HEK293 (cell line): ENCODE measurements around the gene CPT1A.

Experiments
- CTCF ChIA-PET: fragments of 350-600 bp; formaldehyde crosslinking; extraction: SDS; loops from one replicate; lab custom pipeline; 2021; ENCODE audit warnings: antibody characterized with exemption; lab: Yijun Ruan, JAX
- POLR2A ChIA-PET: fragments of 300-600 bp; formaldehyde crosslinking; extraction: SDS; loops from one replicate; lab custom pipeline; 2020; ENCODE audit warnings: antibody characterized with exemption, inconsistent platforms; lab: Yijun Ruan, JAX
- H3K27ac ChIP-seq: fragments of 200-500 bp; sonication (Bioruptor generic); 2 replicates; pipeline ENCODE4 v1.5.1; 2014; ENCODE audit warnings: low read depth, low read length, control low read depth, inconsistent platforms; ENCODE audit errors: extremely low read depth
- H3K36me3 ChIP-seq, 2 experiments: fragments of 200-500 bp in 1 of 2; sonication (Bioruptor generic) in 1 of 2; 1 replicate in 1 of 2; 2 replicates in 1 of 2; pipeline ENCODE4 v1.5.1; 2014 to 2017; ENCODE audit warnings: inconsistent platforms in 2 of 2, low read length in 2 of 2; ENCODE audit not compliant: control insufficient read depth in 2 of 2, insufficient read depth in 1 of 2
- H3K4me1 ChIP-seq: fragments of 200-500 bp; sonication (Bioruptor generic); 2 replicates; pipeline ENCODE4 v1.5.1; 2014; ENCODE audit warnings: mild to moderate bottlenecking, low read length, inconsistent platforms; ENCODE audit not compliant: control insufficient read depth, insufficient read depth
- H3K4me3 ChIP-seq: 2 replicates; pipeline ENCODE4 v1.5.1; 2011; ENCODE audit warnings: low read depth, mild to moderate bottlenecking, control low read depth, low read length, moderate library complexity
- H3K9me3 ChIP-seq: fragments of 200-500 bp; sonication (Bioruptor generic); 2 replicates; pipeline ENCODE4 v1.5.1; 2014; ENCODE audit warnings: low read depth, low read length, inconsistent platforms; ENCODE audit not compliant: control insufficient read depth, insufficient read depth
- BCL6B ChIP-seq: fragments of 450-650 bp; formaldehyde crosslinking; IDR thresholded peaks from 2 replicates; pipeline ENCODE4 v1.5.1; 2017; ENCODE audit warnings: missing biosample characterization, missing genetic modification characterization
- FEZF1 ChIP-seq: fragments of 450-650 bp; formaldehyde crosslinking; IDR thresholded peaks from 2 replicates; pipeline ENCODE4 v1.5.1; 2016; ENCODE audit warnings: missing biosample characterization, missing genetic modification characterization
- GFI1B ChIP-seq: fragments of 450-650 bp; formaldehyde crosslinking; IDR thresholded peaks from 2 replicates; pipeline ENCODE4 v1.5.1; 2016; ENCODE audit warnings: missing biosample characterization, missing genetic modification characterization
- GLI2 ChIP-seq: fragments of 450-650 bp; formaldehyde crosslinking; IDR thresholded peaks from 2 replicates; pipeline ENCODE4; 2017; ENCODE audit warnings: missing biosample characterization, missing genetic modification characterization, low read depth, borderline replicate concordance
- GLIS1 ChIP-seq: fragments of 450-650 bp; formaldehyde crosslinking; IDR thresholded peaks from 2 replicates; pipeline ENCODE4 v1.5.1; 2016; ENCODE audit warnings: missing biosample characterization, missing genetic modification characterization
- IKZF3 ChIP-seq: fragments of 450-650 bp; IDR thresholded peaks from 2 replicates; pipeline ENCODE4 v1.5.0; 2018; ENCODE audit warnings: missing biosample characterization, mild to moderate bottlenecking, missing genetic modification characterization, moderate library complexity
- SETDB1 ChIP-seq: IDR thresholded peaks from one replicate; pipeline ENCODE4 v1.6.1; 2017; ENCODE audit warnings: mild to moderate bottlenecking, low read length, moderate library complexity, mixed read lengths; ENCODE audit not compliant: insufficient read length
- ZBTB11 ChIP-seq: fragments of 450-650 bp; formaldehyde crosslinking; conservative IDR thresholded peaks from 2 replicates; pipeline ENCODE4 v1.5.1; 2016; ENCODE audit warnings: low read depth, missing biosample characterization, missing genetic modification characterization
- ZBTB21 ChIP-seq: fragments of 450-650 bp; formaldehyde crosslinking; IDR thresholded peaks from 2 replicates; pipeline ENCODE4 v1.5.1; 2017; ENCODE audit warnings: missing biosample characterization, missing genetic modification characterization
- ZBTB7A ChIP-seq: fragments of 450-650 bp; formaldehyde crosslinking; IDR thresholded peaks from 2 replicates; pipeline ENCODE4 v1.5.1; 2016; ENCODE audit warnings: low read depth, missing biosample characterization, missing genetic modification characterization
- ZFP3 ChIP-seq: fragments of 450-650 bp; formaldehyde crosslinking; IDR thresholded peaks from 2 replicates; pipeline ENCODE4 v1.5.1; 2016; ENCODE audit warnings: low read depth, missing biosample characterization, missing genetic modification characterization
- ZNF114 ChIP-seq: fragments of 450-650 bp; formaldehyde crosslinking; IDR thresholded peaks from 2 replicates; pipeline ENCODE4 v1.5.0; 2017; ENCODE audit warnings: missing biosample characterization, missing genetic modification characterization
- ZNF138 ChIP-seq: fragments of 450-650 bp; formaldehyde crosslinking; IDR thresholded peaks from 2 replicates; pipeline ENCODE4 v1.5.1; 2016; ENCODE audit warnings: missing biosample characterization, missing genetic modification characterization, borderline replicate concordance
- ZNF155 ChIP-seq: fragments of 450-650 bp; formaldehyde crosslinking; IDR thresholded peaks from 2 replicates; pipeline ENCODE4 v1.5.1; 2016; ENCODE audit warnings: missing biosample characterization, missing genetic modification characterization
- ZNF184 ChIP-seq: fragments of 450-650 bp; IDR thresholded peaks from 2 replicates; pipeline ENCODE4 v1.5.1; 2018; ENCODE audit warnings: missing biosample characterization, mild to moderate bottlenecking, missing genetic modification characterization
- ZNF2 ChIP-seq: fragments of 450-650 bp; formaldehyde crosslinking; IDR thresholded peaks from 2 replicates; pipeline ENCODE4 v1.5.1; 2016; ENCODE audit warnings: missing biosample characterization, missing genetic modification characterization
- ZNF214 ChIP-seq: fragments of 450-650 bp; formaldehyde crosslinking; IDR thresholded peaks from 2 replicates; pipeline ENCODE4 v1.5.1; 2017; ENCODE audit warnings: missing biosample characterization, mild to moderate bottlenecking, missing genetic modification characterization, borderline replicate concordance
- ZNF24 ChIP-seq: fragments of 450-650 bp; formaldehyde crosslinking; IDR thresholded peaks from 2 replicates; pipeline ENCODE4 v1.5.1; 2016; ENCODE audit warnings: missing biosample characterization, missing genetic modification characterization
- ZNF350 ChIP-seq: fragments of 450-650 bp; formaldehyde crosslinking; IDR thresholded peaks from 2 replicates; pipeline ENCODE4 v1.5.0; 2017; ENCODE audit warnings: missing biosample characterization, mild to moderate bottlenecking, missing genetic modification characterization
- ZNF416 ChIP-seq: fragments of 450-650 bp; formaldehyde crosslinking; IDR thresholded peaks from 2 replicates; pipeline ENCODE4 v1.5.1; 2016; ENCODE audit warnings: missing biosample characterization, missing genetic modification characterization
- ZNF423 ChIP-seq: fragments of 450-650 bp; formaldehyde crosslinking; IDR thresholded peaks from 2 replicates; pipeline ENCODE4 v1.5.1; 2016; ENCODE audit warnings: missing biosample characterization, missing genetic modification characterization
- ZNF501 ChIP-seq: fragments of 450-650 bp; formaldehyde crosslinking; IDR thresholded peaks from 2 replicates; pipeline ENCODE4 v1.5.1; 2016; ENCODE audit warnings: missing biosample characterization, missing genetic modification characterization
- ZNF530 ChIP-seq: fragments of 450-650 bp; formaldehyde crosslinking; IDR thresholded peaks from 2 replicates; pipeline ENCODE4 v1.5.1; 2016; ENCODE audit warnings: low read depth, missing biosample characterization, missing genetic modification characterization
- ZNF544 ChIP-seq: fragments of 450-650 bp; formaldehyde crosslinking; IDR thresholded peaks from 2 replicates; pipeline ENCODE4 v1.5.0; 2017; ENCODE audit warnings: missing biosample characterization, missing genetic modification characterization
- ZNF549 ChIP-seq: fragments of 450-650 bp; IDR thresholded peaks from 2 replicates; pipeline ENCODE4 v1.5.1; 2018; ENCODE audit warnings: missing biosample characterization, missing genetic modification characterization, mild to moderate bottlenecking, inconsistent platforms, moderate library complexity
- ZNF555 ChIP-seq: fragments of 450-650 bp; formaldehyde crosslinking; conservative IDR thresholded peaks from 2 replicates; pipeline ENCODE4 v1.5.1; 2017; ENCODE audit warnings: missing biosample characterization, mild to moderate bottlenecking, missing genetic modification characterization, inconsistent platforms
- ZNF558 ChIP-seq: fragments of 450-650 bp; formaldehyde crosslinking; IDR thresholded peaks from 2 replicates; pipeline ENCODE4 v1.5.1; 2016; ENCODE audit warnings: missing biosample characterization, missing genetic modification characterization
- ZNF791 ChIP-seq: fragments of 450-650 bp; formaldehyde crosslinking; IDR thresholded peaks from 2 replicates; pipeline ENCODE4 v1.5.1; 2016; ENCODE audit warnings: missing biosample characterization, missing genetic modification characterization
- ZSCAN16 ChIP-seq: fragments of 450-650 bp; formaldehyde crosslinking; IDR thresholded peaks from 2 replicates; pipeline ENCODE4 v1.5.1; 2016; ENCODE audit warnings: missing biosample characterization, missing genetic modification characterization

Gene CPT1A

DNA sequence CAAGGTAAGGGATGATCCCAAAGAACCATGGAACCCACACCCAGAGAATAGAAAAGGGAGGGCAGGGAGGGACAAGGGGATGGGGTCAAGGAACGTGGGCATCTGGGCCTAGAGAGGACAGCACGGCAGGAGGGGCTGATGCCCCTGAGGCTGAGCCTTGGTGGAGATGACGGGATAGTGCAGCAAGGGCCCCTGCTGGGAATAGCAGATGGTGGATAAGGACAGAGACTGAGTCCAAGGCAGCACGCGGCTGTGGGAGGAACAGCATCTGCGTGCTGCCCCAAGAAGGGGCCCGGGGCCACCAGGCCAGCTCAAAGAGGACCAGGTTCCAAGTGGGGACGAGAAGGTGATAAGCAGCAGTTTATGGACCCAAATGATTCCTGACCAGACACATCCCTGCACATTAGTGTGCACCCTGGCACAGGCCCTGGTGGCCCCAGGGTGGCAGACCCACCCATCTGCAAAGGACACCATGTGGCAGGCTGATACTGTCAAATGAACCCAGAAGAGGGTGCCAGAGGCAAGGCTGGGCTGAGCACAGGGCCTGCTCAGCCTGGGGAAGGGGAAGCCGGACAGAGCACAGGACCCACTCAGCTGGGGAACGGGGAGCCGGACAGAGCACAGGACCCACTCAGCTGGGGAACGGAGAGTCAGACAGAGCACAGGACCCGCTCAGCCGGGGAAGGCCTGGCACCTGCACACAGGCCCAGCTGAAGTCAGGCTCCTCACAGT, 77.6 kb downstream of the CPT1A start:
- H3K36me3 ChIP-seq, result peaks cover 0 to 30% of the 10 kb centered on the region in 2 experiments; a peak in 2 of 3 replicates
- no peaks in the 10 kb centered on the region for H3K9me3 ChIP-seq
- H3K27ac ChIP-seq, result no peak overlapping the region
- POLR2A ChIA-PET, result no interaction called here
- CTCF ChIA-PET, result interaction anchor here (0.6 kb wide), 1 partner anchor 34 kb away, joined by 3 read pairs; no protein-coding TSS in a partner anchor
- H3K4me3 ChIP-seq, result no peak overlapping the region
- TF ChIP-seq ZNF791, result no peak
- no peak for TF ChIP-seq SETDB1
- TF ChIP-seq ZNF2 (tag by site-specific recombination), result no peak
- no peak for TF ChIP-seq ZNF558
- TF ChIP-seq ZSCAN16 (tag by site-specific recombination), result no peak
- no peak for TF ChIP-seq IKZF3 (tag by site-specific recombination)
- TF ChIP-seq ZNF416 (tag by site-specific recombination), result no peak
- no peak for TF ChIP-seq ZNF423 (tag by site-specific recombination)
- no peak for TF ChIP-seq ZNF138 (tag by site-specific recombination)
- TF ChIP-seq ZBTB7A (tag by site-specific recombination), result no peak
- TF ChIP-seq FEZF1 (tag by site-specific recombination), result no peak
- no peaks in the 10 kb centered on the region for H3K4me1 ChIP-seq

- peaks cover 0 to 30% of the 10 kb centered on the region in 2 experiments; a peak in 2 of 3 replicates for H3K36me3 ChIP-seq
- TF ChIP-seq ZBTB7A (tag by site-specific recombination), result no peak
- peak; percentile 43 for TF ChIP-seq GLIS1
- TF ChIP-seq ZBTB11 (tag by site-specific recombination), result no peak
- TF ChIP-seq GLI2 (tag by site-specific recombination), result no peak
- TF ChIP-seq ZNF501 (tag by site-specific recombination), result no peak
- TF ChIP-seq, all 188 proteins: peak for 1
- CTCF ChIA-PET, result no interaction called here
Observed at GRCh38 chr11:68763181-68763721, 78.5 kb downstream of the CPT1A start.

GRCh38 chr11:68762481-68762880, 79.2 kb downstream of the CPT1A start:
- Histone ChIP-seq H3K27ac (no peak overlapping the region), H3K4me3 (no peak overlapping the region)
- CTCF ChIA-PET, result no interaction called here
- TF ChIP-seq ZNF24 (tag by site-specific recombination) (no peak), ZNF155 (no peak), ZNF549 (tag by site-specific recombination) (no peak), ZNF214 (tag by site-specific recombination) (no peak), ZNF544 (no peak), ZNF350 (tag by site-specific recombination) (no peak), ZFP3 (tag by site-specific recombination) (no peak), ZNF555 (tag by site-specific recombination) (no peak), BCL6B (tag by site-specific recombination) (no peak), ZNF530 (tag by site-specific recombination) (no peak), ZBTB21 (tag by site-specific recombination) (no peak), ZNF184 (tag by site-specific recombination) (no peak), GFI1B (tag by site-specific recombination) (no peak), ZNF114 (tag by site-specific recombination) (no peak)

More at GRCh38 chr11:68763181-68763721, 78.5 kb downstream of the CPT1A start:
- H3K4me1 ChIP-seq, result no peaks in the 10 kb centered on the region
- H3K27ac ChIP-seq, result no peak overlapping the region
- POLR2A ChIA-PET, result no interaction called here
- H3K9me3 ChIP-seq, result no peaks in the 10 kb centered on the region
- H3K4me3 ChIP-seq, result no peak overlapping the region

More at GRCh38 chr11:68762481-68762880, 79.2 kb downstream of the CPT1A start:
- POLR2A ChIA-PET, result no interaction called here
- no peaks in the 10 kb centered on the region for H3K4me1 ChIP-seq
- peaks cover 0 to 37% of the 10 kb centered on the region in 2 experiments; a peak in 2 of 3 replicates for H3K36me3 ChIP-seq
- H3K9me3 ChIP-seq, result no peaks in the 10 kb centered on the region
